ENCODE data around the gene CALCOCO2. TPM values are rescaled to one million over a fixed set of nuclear protein-coding genes. Genes with fewer than 3 reads are reported as not detected.
A peak's percentile ranks its signal among the peaks of the same experiment; 100 is the strongest.

Gene CALCOCO2
- total and polyA plus RNA-seq, 2 of the 13 experiments (the other 11 are each of a cell fraction or from before 2014, with no cell fraction given), result 72.9 to 111 TPM

GRCh38 chr17:48804936-48805411 is 25.9 kb upstream of the CALCOCO2 start (continued):
- TF ChIP-seq THAP9 (CRISPR knock-in tag; IDR thresholded peaks at IDR 0.05; ENCODE audit: borderline replicate concordance), result peak; percentile 43; the same call in 1 of the 2 replicates
- no peak for TF ChIP-seq CSRNP1 (CRISPR knock-in tag; IDR thresholded peaks at IDR 0.05)
- no peak for TF ChIP-seq TCF12 (IDR thresholded peaks at IDR 0.05)
- TF ChIP-seq TCF12 (CRISPR knock-in tag; IDR thresholded peaks at IDR 0.05), result no peak
- TF ChIP-seq CENPX (CRISPR knock-in tag; IDR thresholded peaks at IDR 0.05), result no peak
- TF ChIP-seq ZNF703 (CRISPR knock-in tag; IDR thresholded peaks at IDR 0.05; ENCODE audit: borderline replicate concordance), result no peak
- TF ChIP-seq KAT8 (CRISPR knock-in tag; IDR thresholded peaks at IDR 0.05), result 0 out of 2 replicates have a peak, but pooled peaks have one; percentile 21
- TF ChIP-seq ZNF720 (CRISPR knock-in tag; IDR thresholded peaks at IDR 0.05), result no peak
- no peak for TF ChIP-seq ZNF569 (CRISPR knock-in tag; IDR thresholded peaks at IDR 0.05; ENCODE audit: borderline replicate concordance)
- TF ChIP-seq ZSCAN12 (CRISPR knock-in tag; IDR thresholded peaks at IDR 0.05), result no peak
- TF ChIP-seq CCDC6 (CRISPR knock-in tag; IDR thresholded peaks at IDR 0.05), result no peak
- no peak for TF ChIP-seq SRY (CRISPR knock-in tag; IDR thresholded peaks at IDR 0.05)
- no peak for TF ChIP-seq EEA1 (CRISPR knock-in tag; IDR thresholded peaks at IDR 0.05; ENCODE audit: borderline replicate concordance)
- TF ChIP-seq U2AF2 (IDR thresholded peaks at IDR 0.05; ENCODE audit: low read depth, low read length), result no peak
- TF ChIP-seq ZNF687 (CRISPR knock-in tag; IDR thresholded peaks at IDR 0.05), result no peak
- TF ChIP-seq GZF1 (CRISPR knock-in tag; IDR thresholded peaks at IDR 0.05), result no peak
- no peak for TF ChIP-seq ZNF572 (CRISPR knock-in tag; IDR thresholded peaks at IDR 0.05)
- TF ChIP-seq MXD1 (CRISPR knock-in tag; IDR thresholded peaks at IDR 0.05), result no peak
- peak; percentile 91; the same call in 1 of the 2 replicates for TF ChIP-seq ZNF260 (CRISPR knock-in tag; IDR thresholded peaks at IDR 0.05; ENCODE audit: borderline replicate concordance, low read depth)
- TF ChIP-seq ZNF83 (CRISPR knock-in tag; IDR thresholded peaks at IDR 0.05; ENCODE audit: borderline replicate concordance), result 0 out of 2 replicates have a peak, but pooled peaks have one; percentile 86
- TF ChIP-seq ASH2L (IDR thresholded peaks at IDR 0.05; ENCODE audit: insufficient read length, low read depth, low read length), result no peak
- no peak for TF ChIP-seq HNRNPL (IDR thresholded peaks at IDR 0.05; ENCODE audit: low read depth, low read length)
